ENCODE measurements around the gene ODAD4. TPM values are rescaled to one million over a fixed set of nuclear protein-coding genes. Genes with fewer than 3 reads are reported as not detected.

ODAD4 gene
- total and polyA plus RNA-seq, 2 of the 4 experiments (the other 2 are of a cell fraction) = 0.38 to 0.54 TPM

DNA sequence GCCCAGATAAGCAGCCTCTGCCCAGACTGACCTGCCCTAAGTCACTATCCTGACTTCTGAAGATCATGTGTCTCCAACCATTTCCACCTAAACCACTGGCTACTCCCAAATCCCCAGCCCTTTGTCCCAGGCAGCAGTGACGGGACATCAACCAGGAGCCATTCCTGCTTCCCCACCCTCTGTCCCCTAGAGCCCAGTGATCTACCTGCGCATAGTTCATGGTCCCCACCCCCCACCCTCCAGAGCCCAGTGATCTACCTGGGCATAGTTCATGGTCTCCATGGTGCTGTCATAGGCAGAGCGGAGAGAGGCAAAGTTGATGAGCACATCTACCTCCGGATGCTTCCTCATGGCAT, 38.4 kb upstream of the ODAD4 start:
- TF ChIP-seq ELK1 (IDR thresholded peaks at IDR 0.05; ENCODE audit: borderline replicate concordance, low read depth, low read length) = no peak
- no peak for TF ChIP-seq BHLHE40 (IDR thresholded peaks at IDR 0.05; ENCODE audit: low read depth, low read length)
- no peak for TF ChIP-seq POLR2A (IDR thresholded peaks at IDR 0.05; ENCODE audit: low read depth, low read length)
- TF ChIP-seq, protein P1, sequence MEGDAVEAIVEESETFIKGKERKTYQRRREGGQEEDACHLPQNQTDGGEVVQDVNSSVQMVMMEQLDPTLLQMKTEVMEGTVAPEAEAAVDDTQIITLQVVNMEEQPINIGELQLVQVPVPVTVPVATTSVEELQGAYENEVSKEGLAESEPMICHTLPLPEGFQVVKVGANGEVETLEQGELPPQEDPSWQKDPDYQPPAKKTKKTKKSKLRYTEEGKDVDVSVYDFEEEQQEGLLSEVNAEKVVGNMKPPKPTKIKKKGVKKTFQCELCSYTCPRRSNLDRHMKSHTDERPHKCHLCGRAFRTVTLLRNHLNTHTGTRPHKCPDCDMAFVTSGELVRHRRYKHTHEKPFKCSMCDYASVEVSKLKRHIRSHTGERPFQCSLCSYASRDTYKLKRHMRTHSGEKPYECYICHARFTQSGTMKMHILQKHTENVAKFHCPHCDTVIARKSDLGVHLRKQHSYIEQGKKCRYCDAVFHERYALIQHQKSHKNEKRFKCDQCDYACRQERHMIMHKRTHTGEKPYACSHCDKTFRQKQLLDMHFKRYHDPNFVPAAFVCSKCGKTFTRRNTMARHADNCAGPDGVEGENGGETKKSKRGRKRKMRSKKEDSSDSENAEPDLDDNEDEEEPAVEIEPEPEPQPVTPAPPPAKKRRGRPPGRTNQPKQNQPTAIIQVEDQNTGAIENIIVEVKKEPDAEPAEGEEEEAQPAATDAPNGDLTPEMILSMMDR (conservative IDR thresholded peaks at IDR 0.05; ENCODE audit: low read depth, low read length) = no peak
- TF ChIP-seq RCOR1 (IDR thresholded peaks at IDR 0.05; ENCODE audit: insufficient replicate concordance, low read length) = no peak
- no peak for TF ChIP-seq MAFK (IDR thresholded peaks at IDR 0.05; ENCODE audit: low read depth, low read length)
- TF ChIP-seq MAZ (IDR thresholded peaks at IDR 0.05; ENCODE audit: borderline replicate concordance, low read depth, low read length) = no peak
- TF ChIP-seq RFX5 (IDR thresholded peaks at IDR 0.05; ENCODE audit: low read depth, low read length) = no peak
- no peak overlapping the region for H4K8ac ChIP-seq (ENCODE audit: low read depth in 2 of 2, low read length in 2 of 2)
- in situ Hi-C loops (cut with MboI; ENCODE audit: low sequenced_read_pairs) = no loop called here
- H3K9me1 ChIP-seq (ENCODE audit: insufficient read depth, low read length) = peaks cover 28% of the 10 kb centered on the region
- no peak overlapping the region for H2AFZ ChIP-seq (replicated peaks; ENCODE audit: low read length, poor library complexity)
- ATAC-seq (ENCODE audit: low read depth) (no peak), DNase-seq (no peak)
- no peak overlapping the region for H3K4me3 ChIP-seq (ENCODE audit: insufficient read depth, low read depth, low read length)
- H3K4me1 ChIP-seq (ENCODE audit: control insufficient read depth, insufficient read depth, low read length) = peaks cover 18% of the 10 kb centered on the region
- intact Hi-C loops (cut with micrococcal nuclease) = no loop called here
- no peak overlapping the region for H4K91ac ChIP-seq (ENCODE audit: insufficient read depth, low read depth, low read length)
- H2BK15ac ChIP-seq (ENCODE audit: low read depth, low read length) = no peak overlapping the region
- H2AK5ac ChIP-seq (ENCODE audit: low read depth, low read length) = no peak overlapping the region
- no peak overlapping the region for H3K56ac ChIP-seq (ENCODE audit: extremely low read depth, insufficient read depth, low read length)
- no peak overlapping the region for H3K14ac ChIP-seq (replicated peaks; ENCODE audit: low read depth, low read length)
- peak overlapping the region; percentile 42 for H2AK9ac ChIP-seq (replicated peaks; ENCODE audit: low read depth, low read length, poor library complexity)
- no peak overlapping the region for H3K4me2 ChIP-seq (ENCODE audit: low read depth, low read length)
- peaks cover 31 to 82% of the 10 kb centered on the region in 2 experiments for H3K79me1 ChIP-seq (ENCODE audit: low read depth in 1 of 2, low read length in 2 of 2)
- ChIA-PET CTCF (no interaction called here), POLR2A (ENCODE audit: unreplicated experiment) (no interaction called here)
- dilution Hi-C loops (cut with HindIII; ENCODE audit: low sequenced_read_pairs, unreplicated experiment) = no loop called here
- H2BK20ac ChIP-seq (ENCODE audit: low read depth, low read length) = no peak overlapping the region
- peaks cover 72% of the 10 kb centered on the region for H3K36me3 ChIP-seq (ENCODE audit: control insufficient read depth, insufficient read depth, low read length)
- H3K27ac ChIP-seq (ENCODE audit: insufficient read depth, low read length) = no peak overlapping the region
- no peak overlapping the region for H3K9ac ChIP-seq (ENCODE audit: low read depth, low read length)
- no peak overlapping the region for H4K5ac ChIP-seq (ENCODE audit: low read depth, low read length)
- no peak overlapping the region for H3K18ac ChIP-seq (ENCODE audit: low read depth, low read length)
- no peak overlapping the region for H2BK120ac ChIP-seq (ENCODE audit: low read depth, low read length)
- 100% methylated on average over 1 of the region's 4 CpGs; no CpG with 5 or more reads in 1 of the 2 experiments for WGBS, 2 experiments (ENCODE audit: extremely low coverage in 2 of 2, insufficient read length in 1 of 2)
- 0 out of 2 replicates have a peak overlapping the region, but pooled peaks have one; percentile 13 for H3K4ac ChIP-seq (ENCODE audit: low read depth, low read length)
- H3K9me3 ChIP-seq (ENCODE audit: control insufficient read depth, insufficient read depth, low read length) = no peaks in the 10 kb centered on the region
- H2BK5ac ChIP-seq (ENCODE audit: low read depth, low read length, poor library complexity, severe bottlenecking) = peak overlapping the region; percentile 18
- BruUV-seq (replicated peaks) = no TSS peak
- H3K23ac ChIP-seq (ENCODE audit: low read depth, low read length) = no peak overlapping the region
- peaks cover 62% of the 10 kb centered on the region for H4K20me1 ChIP-seq (ENCODE audit: insufficient read depth, low read length)
- no peaks in the 10 kb centered on the region for H3K27me3 ChIP-seq (ENCODE audit: control insufficient read depth, insufficient read depth, low read length)
